A673 (cell line): ENCODE data around the gene ZNF860. TPM values are rescaled to one million over a fixed set of nuclear protein-coding genes. Genes with fewer than 3 reads are reported as not detected.

ENCODE experiments used
- Bru-seq: library from RNA; stranded (reverse); fragments of 400-500 nt; gene quantifications from one replicate; lab custom pipeline; 2021; lab: Mats Ljungman, UMichigan
- BruChase-seq, 2 experiments: library from RNA; stranded (reverse); fragments of 400-500 nt; gene quantifications; one replicate each; lab custom pipeline; 2021; lab: Mats Ljungman, UMichigan
- BruUV-seq: library from RNA; stranded (reverse); fragments of 400-500 nt; replicated peaks from 2 replicates; lab custom pipeline; 2021; lab: Mats Ljungman, UMichigan
- CTCF ChIA-PET: fragments of 300-600 bp; sonication (Branson Sonifier 250); formaldehyde crosslinking; loops from one replicate; lab custom pipeline; 2022; ENCODE audit warnings: antibody characterized with exemption; lab: Charles Lee
- POLR2A ChIA-PET: fragments of 300-600 bp; sonication (Branson Sonifier 250); formaldehyde crosslinking; loops from one replicate; lab custom pipeline; 2022; ENCODE audit warnings: antibody characterized with exemption; ENCODE audit not compliant: low non-redundant PET; lab: Charles Lee
- DNase-seq: peaks from one replicate; pipeline ENCODE4 v3.0.0-alpha.2; 2015; ENCODE audit warnings: low spot score
- H3K27ac ChIP-seq: fragments of 200-600 bp; sonication (generic); 2 replicates; pipeline ENCODE4 v1.5.1; 2016; ENCODE audit warnings: mixed run types, low read depth, mild to moderate bottlenecking, mixed read lengths, antibody characterized with exemption, low read length; ENCODE audit not compliant: poor library complexity, severe bottlenecking
- H3K27me3 ChIP-seq: fragments of 200-600 bp; sonication (generic); replicated peaks from 2 replicates; pipeline ENCODE4 v1.6.1; 2017; ENCODE audit warnings: mixed run types, low read depth, mild to moderate bottlenecking, mixed read lengths, antibody characterized with exemption, low read length; ENCODE audit not compliant: insufficient read depth, poor library complexity
- H3K36me3 ChIP-seq: fragments of 200-600 bp; sonication (generic); 2 replicates; pipeline ENCODE4 v1.6.1; 2016; ENCODE audit warnings: mixed run types, mild to moderate bottlenecking, mixed read lengths, antibody characterized with exemption, low read length; ENCODE audit not compliant: insufficient read depth, poor library complexity, severe bottlenecking
- H3K4me1 ChIP-seq: fragments of 200-600 bp; sonication (generic); 2 replicates; pipeline ENCODE4 v1.6.1; 2017; ENCODE audit warnings: mixed run types, mild to moderate bottlenecking, mixed read lengths, antibody characterized with exemption, low read length; ENCODE audit not compliant: insufficient read depth, poor library complexity, severe bottlenecking
- H3K4me3 ChIP-seq: fragments of 200-600 bp; sonication (generic); 2 replicates; pipeline ENCODE4 v1.5.1; 2016; ENCODE audit warnings: low read depth, mixed run types, mild to moderate bottlenecking, mixed read lengths, low read length; ENCODE audit not compliant: poor library complexity, severe bottlenecking
- H3K9me3 ChIP-seq: fragments of 200-600 bp; sonication (generic); 2 replicates; pipeline ENCODE4 v1.6.1; 2016; ENCODE audit warnings: mixed run types, low read depth, mild to moderate bottlenecking, mixed read lengths, antibody characterized with exemption, low read length; ENCODE audit not compliant: poor library complexity, severe bottlenecking
- EZH2 ChIP-seq: fragments of 200-600 bp; sonication (generic); IDR thresholded peaks from 2 replicates; pipeline ENCODE4 v1.6.1; 2017; ENCODE audit warnings: borderline replicate concordance, low read depth, mild to moderate bottlenecking, mixed read lengths, antibody characterized with exemption, low read length; ENCODE audit not compliant: poor library complexity, severe bottlenecking
- intact Hi-C: fragments of 100-400 bp; cut with micrococcal nuclease; formaldehyde crosslinking; loops from one replicate; pipeline ENCODE4 v1.10.0; 2022; ENCODE audit not compliant: unreplicated experiment
- long read RNA-seq: library from polyadenylated mRNA; stranded (forward); transcript quantifications from one replicate; pipeline ENCODE4 v2.0.0, GENCODE V29; 2022
- total RNA-seq: library from RNA; stranded (reverse); gene quantifications from 2 replicates; pipeline ENCODE4 v1.2.3, GENCODE V29; 2021
- TF ChIP-seq, protein P1 (sequence below): fragments of 300-800, 200-600 bp; sonication (generic); conservative IDR thresholded peaks from 2 replicates; pipeline ENCODE4 v1.5.1; 2017; ENCODE audit warnings: low read depth, mild to moderate bottlenecking, antibody characterized with exemption, low read length, moderate library complexity, mixed read lengths

Gene ZNF860
- total RNA-seq, result not detected in 2 replicates
- percentile 12 among the genes with signal in this experiment for Bru-seq, nascent RNA
- percentile 8 among the genes with signal in this experiment for BruChase-seq, experiment 1, labeled RNA remaining after a 2-hour chase
- BruChase-seq, experiment 2, labeled RNA remaining after a 6-hour chase, result percentile 8 among the genes with signal in this experiment
- long read RNA-seq, result 0 reads

- Histone ChIP-seq H3K27ac (no peak within 1 kb of the TSS), H3K4me1 (no peaks in the 10 kb centered on the region), H3K36me3 (no peaks in the 10 kb centered on the region), H3K27me3 (peaks cover 23% of the 10 kb centered on the region), H3K9me3 (no peaks in the 10 kb centered on the region), H3K4me3 (peak within 1 kb of the TSS; percentile 59)
- BruUV-seq, result no TSS peak
- intact Hi-C loops, result no loop called here
- ChIA-PET POLR2A (no interaction called here), CTCF (no interaction called here)
- peak; percentile 58 for DNase-seq
- TF ChIP-seq EZH2, result no peak
- TF ChIP-seq, protein P1, sequence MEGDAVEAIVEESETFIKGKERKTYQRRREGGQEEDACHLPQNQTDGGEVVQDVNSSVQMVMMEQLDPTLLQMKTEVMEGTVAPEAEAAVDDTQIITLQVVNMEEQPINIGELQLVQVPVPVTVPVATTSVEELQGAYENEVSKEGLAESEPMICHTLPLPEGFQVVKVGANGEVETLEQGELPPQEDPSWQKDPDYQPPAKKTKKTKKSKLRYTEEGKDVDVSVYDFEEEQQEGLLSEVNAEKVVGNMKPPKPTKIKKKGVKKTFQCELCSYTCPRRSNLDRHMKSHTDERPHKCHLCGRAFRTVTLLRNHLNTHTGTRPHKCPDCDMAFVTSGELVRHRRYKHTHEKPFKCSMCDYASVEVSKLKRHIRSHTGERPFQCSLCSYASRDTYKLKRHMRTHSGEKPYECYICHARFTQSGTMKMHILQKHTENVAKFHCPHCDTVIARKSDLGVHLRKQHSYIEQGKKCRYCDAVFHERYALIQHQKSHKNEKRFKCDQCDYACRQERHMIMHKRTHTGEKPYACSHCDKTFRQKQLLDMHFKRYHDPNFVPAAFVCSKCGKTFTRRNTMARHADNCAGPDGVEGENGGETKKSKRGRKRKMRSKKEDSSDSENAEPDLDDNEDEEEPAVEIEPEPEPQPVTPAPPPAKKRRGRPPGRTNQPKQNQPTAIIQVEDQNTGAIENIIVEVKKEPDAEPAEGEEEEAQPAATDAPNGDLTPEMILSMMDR, result no peak
These were observed at the start of gene ZNF860, which contains the start of gene OSBPL10 for GRCh38 chr3:31981206-31982181. TSS of gene ZNF860 (plus strand) at chr3:31981750. CDS start at chr3:31989080, 7,330 bp downstream. TSS of gene OSBPL10 (minus strand) at chr3:31981262. CDS start at chr3:31981179, 83 bp downstream.

DNA sequence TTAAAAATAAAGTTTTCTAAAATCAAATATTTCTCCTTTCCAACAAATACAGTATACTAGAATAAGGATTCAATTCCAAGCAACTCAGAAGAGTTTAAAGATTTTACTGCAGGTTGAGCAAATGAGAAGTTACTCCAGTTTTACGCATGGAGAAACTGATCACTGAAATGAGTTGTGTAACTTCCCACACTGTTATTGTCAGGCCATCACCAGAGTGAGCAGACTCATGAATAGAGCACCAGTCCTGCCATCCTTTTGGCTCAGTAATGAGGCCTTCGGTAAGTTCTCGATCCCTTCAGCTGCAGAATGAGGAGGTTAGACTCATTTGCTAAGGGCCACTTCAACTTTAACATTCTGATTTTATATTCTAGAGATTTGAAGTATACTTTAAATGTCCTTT, 48.6 kb upstream of the ZNF860 start:
- Histone ChIP-seq H3K27me3 (no peaks in the 10 kb centered on the region), H3K9me3 (no peaks in the 10 kb centered on the region), H3K36me3 (no peaks in the 10 kb centered on the region), H3K27ac (no peak overlapping the region), H3K4me3 (no peak overlapping the region), H3K4me1 (no peaks in the 10 kb centered on the region)
- intact Hi-C loops, result no loop called here
- TF ChIP-seq EZH2, result no peak
- TF ChIP-seq, protein P1, result no peak
- CTCF ChIA-PET, result no interaction called here
- no peak for DNase-seq
- POLR2A ChIA-PET, result no interaction called here
- no TSS peak for BruUV-seq

DNA sequence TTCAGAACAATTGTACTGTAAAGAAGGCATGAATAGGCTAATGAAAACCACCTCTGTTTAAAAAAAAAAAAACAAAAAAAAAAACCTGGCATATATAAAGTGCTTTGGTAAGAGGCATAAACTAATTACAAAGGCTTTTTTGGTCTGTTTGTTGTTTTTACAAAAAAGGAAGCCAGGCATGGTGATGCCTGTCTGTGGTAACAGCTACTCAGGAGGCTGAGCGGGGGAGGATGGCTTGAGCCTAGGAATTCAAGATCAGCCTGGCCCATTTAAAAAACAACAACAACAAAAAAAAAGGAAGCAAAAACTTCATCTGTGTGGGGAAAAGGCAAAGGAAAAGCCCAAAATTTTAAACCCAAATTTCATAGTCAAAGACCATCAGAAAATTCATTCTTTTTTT, 47.5 kb upstream of the ZNF860 start:
- no peak overlapping the region for H3K4me3 ChIP-seq
- H3K4me1 ChIP-seq, result no peaks in the 10 kb centered on the region
- TF ChIP-seq, protein P1, result no peak
- no peak for TF ChIP-seq EZH2
- ChIA-PET POLR2A (no interaction called here), CTCF (no interaction called here)
- no peaks in the 10 kb centered on the region for H3K27me3 ChIP-seq
- DNase-seq, result no peak
- BruUV-seq, result no TSS peak
- no peaks in the 10 kb centered on the region for H3K36me3 ChIP-seq
- H3K9me3 ChIP-seq, result no peaks in the 10 kb centered on the region
- intact Hi-C loops, result no loop called here
- H3K27ac ChIP-seq, result no peak overlapping the region
